ENCODE data around the gene TYMS. TPM values are rescaled to one million over a fixed set of nuclear protein-coding genes. Genes with fewer than 3 reads are reported as not detected.

Gene TYMS
- polyA plus RNA-seq, 1 donor from 2014 or later, result 3.3 TPM

GRCh38 chr18:685438-685837 is 28.0 kb downstream of the TYMS start:
- Histone ChIP-seq H3K9me2 (ENCODE audit: insufficient read depth, low read length) (no peaks in the 10 kb centered on the region), H3K36me3 (ENCODE audit: insufficient read depth, low read length) (no peaks in the 10 kb centered on the region), H3K4me2 (ENCODE audit: low read length) (no peak overlapping the region), H3K9me3 (ENCODE audit: low read length) (no peaks in the 10 kb centered on the region), H2AFZ (ENCODE audit: low read depth, low read length) (no peak overlapping the region), H3K27ac (ENCODE audit: low read length) (no peak overlapping the region), H3K79me2 (replicated peaks; ENCODE audit: insufficient read depth, low read length) (no peaks in the 10 kb centered on the region), H3K4me3 (ENCODE audit: low read length) (no peak overlapping the region), H3K27me3 (ENCODE audit: insufficient read depth, low read depth, low read length) (no peaks in the 10 kb centered on the region), H3F3A (ENCODE audit: insufficient read depth, low read length, poor library complexity, severe bottlenecking) (no peaks in the 10 kb centered on the region), H4K20me1 (ENCODE audit: insufficient read depth) (no peaks in the 10 kb centered on the region), H3K9ac (ENCODE audit: low read length) (no peak overlapping the region)
- TF ChIP-seq EZH2 (IDR thresholded peaks at IDR 0.05; ENCODE audit: borderline replicate concordance, insufficient read depth, low read length, poor library complexity, severe bottlenecking) (no peak), EP300 (conservative IDR thresholded peaks at IDR 0.05; ENCODE audit: poor library complexity, severe bottlenecking) (no peak), MXI1 (conservative IDR thresholded peaks at IDR 0.05; ENCODE audit: poor library complexity, severe bottlenecking) (no peak), RAD21 (conservative IDR thresholded peaks at IDR 0.05) (no peak), POLR2AphosphoS5 (IDR thresholded peaks at IDR 0.05) (no peak), TAF1 (IDR thresholded peaks at IDR 0.05; ENCODE audit: low read depth) (no peak), SMC3 (conservative IDR thresholded peaks at IDR 0.05; ENCODE audit: poor library complexity) (no peak), CTCF (IDR thresholded peaks at IDR 0.05; ENCODE audit: poor library complexity, severe bottlenecking) (no peak), REST (IDR thresholded peaks at IDR 0.05; ENCODE audit: borderline replicate concordance) (no peak)

- Histone ChIP-seq H3K27me3 (ENCODE audit: insufficient read depth, low read depth, low read length) (no peaks in the 10 kb centered on the region), H3K27ac (ENCODE audit: low read length) (no peak overlapping the region), H2AFZ (ENCODE audit: low read depth, low read length) (no peak overlapping the region), H3K36me3 (ENCODE audit: insufficient read depth, low read length) (no peaks in the 10 kb centered on the region), H3K9me3 (ENCODE audit: low read length) (no peaks in the 10 kb centered on the region), H3K9ac (ENCODE audit: low read length) (no peak overlapping the region), H3K4me3 (ENCODE audit: low read length) (no peak overlapping the region), H3K9me2 (ENCODE audit: insufficient read depth, low read length) (no peaks in the 10 kb centered on the region), H3K4me2 (ENCODE audit: low read length) (no peak overlapping the region), H4K20me1 (ENCODE audit: insufficient read depth) (no peaks in the 10 kb centered on the region), H3K79me2 (replicated peaks; ENCODE audit: insufficient read depth, low read length) (no peaks in the 10 kb centered on the region), H3F3A (ENCODE audit: insufficient read depth, low read length, poor library complexity, severe bottlenecking) (no peaks in the 10 kb centered on the region)
- no peak for TF ChIP-seq MXI1 (conservative IDR thresholded peaks at IDR 0.05; ENCODE audit: poor library complexity, severe bottlenecking)
- no peak for TF ChIP-seq REST (IDR thresholded peaks at IDR 0.05; ENCODE audit: borderline replicate concordance)
- TF ChIP-seq RAD21 (conservative IDR thresholded peaks at IDR 0.05), result no peak
- TF ChIP-seq CTCF (IDR thresholded peaks at IDR 0.05; ENCODE audit: poor library complexity, severe bottlenecking), result no peak
- TF ChIP-seq SMC3 (conservative IDR thresholded peaks at IDR 0.05; ENCODE audit: poor library complexity), result no peak
- no peak for TF ChIP-seq EP300 (conservative IDR thresholded peaks at IDR 0.05; ENCODE audit: poor library complexity, severe bottlenecking)
- no peak for TF ChIP-seq POLR2AphosphoS5 (IDR thresholded peaks at IDR 0.05)
- TF ChIP-seq EZH2 (IDR thresholded peaks at IDR 0.05; ENCODE audit: borderline replicate concordance, insufficient read depth, low read length, poor library complexity, severe bottlenecking), result no peak
- TF ChIP-seq TAF1 (IDR thresholded peaks at IDR 0.05; ENCODE audit: low read depth), result no peak
Measured at GRCh38 chr18:686339-687111, 29.1 kb downstream of the TYMS start.
